HCT116 (cell line): ENCODE results near the gene RPL37A. TPM values are rescaled to one million over a fixed set of nuclear protein-coding genes. Genes with fewer than 3 reads are reported as not detected.
A peak's percentile ranks its signal among the peaks of the same experiment; 100 is the strongest.

Experiments
- ATAC-seq: fragments of 200-7000 bp; cut with Tn5 transposase; 2 replicates; pipeline ENCODE4 v1.9.1; 2020; ENCODE audit warnings: mild to moderate bottlenecking, moderate library complexity
- BruUV-seq: library from RNA; stranded (reverse); fragments of 400-500 nt; replicated peaks from 2 replicates; lab custom pipeline; 2021; lab: Mats Ljungman, UMichigan
- CTCF ChIA-PET: fragments of 300-600 bp; sonication (Branson Sonifier 250); formaldehyde crosslinking; loops from one replicate; lab custom pipeline; 2021; ENCODE audit warnings: antibody characterized with exemption; lab: Charles Lee
- POLR2A ChIA-PET: fragments of 300-600, 350-600 bp; sonication (Branson Sonifier 250); formaldehyde crosslinking; loops from one replicate; lab custom pipeline; 2021; ENCODE audit warnings: antibody characterized with exemption; lab: Charles Lee
- RAD21 ChIA-PET, 2 experiments: fragments of 300-600 bp; sonication (Branson Sonifier 250); formaldehyde crosslinking; loops; one replicate each; lab custom pipeline; 2023; ENCODE audit warnings: low total read pairs in 2 of 2; ENCODE audit not compliant: uncharacterized antibody in 2 of 2, unreplicated experiment in 2 of 2, low non-redundant PET in 1 of 2; lab: Charles Lee
- DNase-seq: peaks from one replicate; pipeline ENCODE4 v3.0.0-alpha.2; 2010; ENCODE audit warnings: low read depth, low spot score
- H2AFZ ChIP-seq: fragments of 200-600 bp; shearing (Covaris generic), sonication (generic); 2 replicates; pipeline ENCODE4 v1.6.1; 2017; ENCODE audit warnings: low read depth, mixed run types, mixed read lengths, antibody characterized with exemption, low read length; ENCODE audit not compliant: poor library complexity, severe bottlenecking
- H3K27ac ChIP-seq: 2 replicates; pipeline ENCODE4 v1.5.1; 2012; ENCODE audit warnings: low read depth, low read length
- H3K27me3 ChIP-seq: fragments of 200-600 bp; sonication (generic); 2 replicates; pipeline ENCODE4 v1.6.1; 2016; ENCODE audit warnings: mixed run types, low read length, mixed read lengths; ENCODE audit not compliant: insufficient read depth
- H3K36me3 ChIP-seq, 2 experiments: fragments of 200-500 bp in 1 of 2; fragments of 200-600 bp in 1 of 2; sonication (Bioruptor generic) in 1 of 2; sonication (generic) in 1 of 2; 2 replicates each; pipeline versions ENCODE4 v1.5.1 to v1.6.1; 2014 to 2016; ENCODE audit warnings: low read length in 2 of 2, inconsistent platforms in 1 of 2, mixed read lengths in 1 of 2, mixed run types in 1 of 2; ENCODE audit not compliant: insufficient read depth in 2 of 2, control insufficient read depth in 1 of 2
- H3K4me1 ChIP-seq, 2 experiments: fragments of 200-600 bp in 1 of 2; sonication (generic) in 1 of 2; 2 replicates each; pipeline versions ENCODE4 v1.5.1 to v1.6.1; 2012 to 2017; ENCODE audit warnings: low read length in 2 of 2, inconsistent platforms in 1 of 2, mild to moderate bottlenecking in 1 of 2, mixed read lengths in 1 of 2, mixed run types in 1 of 2, moderate library complexity in 1 of 2; ENCODE audit not compliant: insufficient read depth in 2 of 2, control insufficient read depth in 1 of 2
- H3K4me2 ChIP-seq: fragments of 200-600 bp; sonication (generic); 2 replicates; pipeline ENCODE4 v1.6.1; 2017; ENCODE audit warnings: mixed run types, low read length, mixed read lengths
- H3K4me3 ChIP-seq, 2 experiments: fragments of 200-600 bp in 1 of 2; sonication (generic) in 1 of 2; replicated peaks in 1 of 2; 2 replicates each; pipeline ENCODE4 v1.5.1; 2011 to 2016; ENCODE audit warnings: low read length in 2 of 2, control low read depth in 1 of 2, low read depth in 1 of 2, mild to moderate bottlenecking in 1 of 2, mixed read lengths in 1 of 2, mixed run types in 1 of 2
- H3K79me2 ChIP-seq: fragments of 200-600 bp; sonication (generic); 2 replicates; pipeline ENCODE4 v1.6.1; 2017; ENCODE audit warnings: mild to moderate bottlenecking, mixed run types, low read length, moderate library complexity, mixed read lengths; ENCODE audit not compliant: insufficient read depth
- H3K9ac ChIP-seq: fragments of 200-600 bp; sonication (generic); 2 replicates; pipeline ENCODE4 v1.6.1; 2016; ENCODE audit warnings: low read length, mixed read lengths
- H3K9me2 ChIP-seq: fragments of 200-600 bp; sonication (generic), shearing (Covaris generic); 2 replicates; pipeline ENCODE4 v1.6.1; 2017; ENCODE audit warnings: mixed run types, mild to moderate bottlenecking, moderate library complexity; ENCODE audit not compliant: insufficient read depth
- H3K9me3 ChIP-seq, 2 experiments: fragments of 200-500 bp in 1 of 2; fragments of 200-600 bp in 1 of 2; sonication (Bioruptor generic) in 1 of 2; sonication (generic) in 1 of 2; 2 replicates each; pipeline ENCODE4 v1.6.1; 2014 to 2017; ENCODE audit warnings: low read length in 2 of 2, mixed read lengths in 2 of 2, inconsistent platforms in 1 of 2, low read depth in 1 of 2, mild to moderate bottlenecking in 1 of 2, mixed run types in 1 of 2, moderate library complexity in 1 of 2; ENCODE audit not compliant: control insufficient read depth in 1 of 2, insufficient read depth in 1 of 2
- H4K20me1 ChIP-seq: fragments of 200-600 bp; sonication (generic), shearing (Covaris generic); 2 replicates; pipeline ENCODE4 v1.6.1; 2017; ENCODE audit warnings: mixed run types, mild to moderate bottlenecking, moderate library complexity; ENCODE audit not compliant: insufficient read depth
- CTCF ChIP-seq, 3 experiments: fragments of 200-600 bp in 1 of 3; sonication (generic) in 1 of 3; IDR thresholded peaks in 2 of 3; conservative IDR thresholded peaks in 1 of 3; 2 replicates each; pipeline ENCODE4 v1.5.1; 2012 to 2017; ENCODE audit warnings: low read depth in 2 of 3, low read length in 2 of 3, antibody characterized with exemption in 1 of 3, borderline replicate concordance in 1 of 3, control low read depth in 1 of 3, mild to moderate bottlenecking in 1 of 3, mixed read lengths in 1 of 3, mixed run types in 1 of 3, moderate library complexity in 1 of 3; ENCODE audit not compliant: insufficient read depth in 1 of 3
- EGR1 ChIP-seq: IDR thresholded peaks from 2 replicates; pipeline ENCODE4 v1.6.1; 2012; ENCODE audit warnings: low read depth
- FOSL1 ChIP-seq: IDR thresholded peaks from 2 replicates; pipeline ENCODE4 v1.6.1; 2012; ENCODE audit warnings: low read depth
- JUND ChIP-seq: IDR thresholded peaks from 2 replicates; pipeline ENCODE4 v1.6.1; 2012
- MAX ChIP-seq: IDR thresholded peaks from 2 replicates; pipeline ENCODE4 v1.6.1; 2012
- POLR2A ChIP-seq: IDR thresholded peaks from 2 replicates; pipeline ENCODE4 v1.7.0; 2011; ENCODE audit warnings: borderline replicate concordance; ENCODE audit not compliant: insufficient read depth, insufficient read length; ENCODE audit errors: extremely low read depth
- RAD21 ChIP-seq: IDR thresholded peaks from 2 replicates; pipeline ENCODE4 v1.6.1; 2012; ENCODE audit warnings: low read depth, mild to moderate bottlenecking
- SIN3A ChIP-seq: IDR thresholded peaks from 2 replicates; pipeline ENCODE4 v1.6.1; 2012; ENCODE audit warnings: low read depth
- SP1 ChIP-seq: IDR thresholded peaks from 2 replicates; pipeline ENCODE4 v1.6.1; 2012; ENCODE audit warnings: low read depth
- SRF ChIP-seq: IDR thresholded peaks from 2 replicates; pipeline ENCODE4 v1.6.1; 2012; ENCODE audit warnings: low read depth
- YY1 ChIP-seq: IDR thresholded peaks from 2 replicates; pipeline ENCODE4 v1.6.1; 2011; ENCODE audit warnings: low read length, low read depth, moderate library complexity, mild to moderate bottlenecking; ENCODE audit not compliant: insufficient replicate concordance; ENCODE audit errors: extremely low read depth
- ZBTB33 ChIP-seq: IDR thresholded peaks from 2 replicates; pipeline ENCODE4 v1.6.1; 2011; ENCODE audit warnings: mild to moderate bottlenecking, low read length, moderate library complexity; ENCODE audit not compliant: insufficient replicate concordance; ENCODE audit errors: extremely low read depth
- ZFX ChIP-seq: fragments of 450-650 bp; IDR thresholded peaks from 2 replicates; pipeline ENCODE4 v1.6.1; 2017
- intact Hi-C: fragments of 100-400 bp; cut with micrococcal nuclease; formaldehyde crosslinking; loops from 2 replicates; pipeline ENCODE4 v1.10.0; 2022
- total RNA-seq: library from RNA; stranded (reverse); gene quantifications from one replicate; pipeline ENCODE4 v1.2.1, GENCODE V29; 2021; ENCODE audit not compliant: unreplicated experiment
- TF ChIP-seq, protein P1 (sequence below): IDR thresholded peaks from 2 replicates; pipeline ENCODE4 v1.6.1; 2012

The RPL37A gene
- total RNA-seq, 1 experiment from 2014 or later = 3,018 TPM

GRCh38 chr2:216516730-216517350, 18.2 kb downstream of the RPL37A start:
- no peak overlapping the region for H2AFZ ChIP-seq

More at GRCh38 chr2:216516730-216517350, 18.2 kb downstream of the RPL37A start:
- Histone ChIP-seq H3K79me2 (no peaks in the 10 kb centered on the region), H3K9me3 (no peaks in the 10 kb centered on the region), H3K27me3 (no peaks in the 10 kb centered on the region), H3K36me3 (peaks cover 0 to 2% of the 10 kb centered on the region in 2 experiments; a peak in 1 of 4 replicates), H3K27ac (no peak overlapping the region), H3K9ac (no peak overlapping the region), H3K4me2 (no peak overlapping the region), H3K4me3 (no peak overlapping the region), H3K9me2 (no peaks in the 10 kb centered on the region), H4K20me1 (no peaks in the 10 kb centered on the region), H3K4me1 (no peaks in the 10 kb centered on the region)
- intact Hi-C loops = loop anchor here (5.0 kb wide), 1 partner anchor 1195 kb away; no protein-coding TSS in a partner anchor
- TF ChIP-seq JUND = no peak
- 0 out of 2 replicates have a peak, but pooled peaks have one; percentile 15 for TF ChIP-seq FOSL1
- TF ChIP-seq RAD21 = peak; percentile 92
- TF ChIP-seq EGR1 = 0 out of 2 replicates have a peak, but pooled peaks have one; percentile 21
- TF ChIP-seq SP1 = no peak
- TF ChIP-seq ZBTB33 = no peak
- TF ChIP-seq, protein P1, sequence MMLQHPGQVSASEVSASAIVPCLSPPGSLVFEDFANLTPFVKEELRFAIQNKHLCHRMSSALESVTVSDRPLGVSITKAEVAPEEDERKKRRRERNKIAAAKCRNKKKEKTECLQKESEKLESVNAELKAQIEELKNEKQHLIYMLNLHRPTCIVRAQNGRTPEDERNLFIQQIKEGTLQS = no peak
- TF ChIP-seq SIN3A = peak; percentile 38; the same call in 1 of the 2 replicates
- no peak for TF ChIP-seq MAX
- TF ChIP-seq POLR2A = no peak
- no peak for TF ChIP-seq SRF
- no peak for TF ChIP-seq YY1
- TF ChIP-seq ZFX = no peak
- peak; percentile 76 to 92 (median 80) for TF ChIP-seq CTCF (IDR thresholded peaks at IDR 0.05 in 2 of 3, conservative IDR thresholded peaks at IDR 0.05 in 1 of 3; ENCODE audit: borderline replicate concordance in 1 of 3, insufficient read depth in 1 of 3, low read depth in 2 of 3, low read length in 2 of 3)
- DNase-seq (peak; percentile 35), ATAC-seq (peak; percentile 70)
- no TSS peak for BruUV-seq
- POLR2A ChIA-PET = no interaction called here
- CTCF ChIA-PET = interaction anchor here (1.4 to 6.4 kb wide), 2 partner anchors 148 to 994 kb away, joined by 5 to 142 read pairs; no protein-coding TSS in a partner anchor
- RAD21 ChIA-PET = no interaction called here
